NCI-H226 (cell line): Measurements from ENCODE around the gene CCDC40.

Source experiments
- DNase-seq: peaks from one replicate; pipeline ENCODE4 v3.0.0-alpha.2; 2015

Gene CCDC40

DNA sequence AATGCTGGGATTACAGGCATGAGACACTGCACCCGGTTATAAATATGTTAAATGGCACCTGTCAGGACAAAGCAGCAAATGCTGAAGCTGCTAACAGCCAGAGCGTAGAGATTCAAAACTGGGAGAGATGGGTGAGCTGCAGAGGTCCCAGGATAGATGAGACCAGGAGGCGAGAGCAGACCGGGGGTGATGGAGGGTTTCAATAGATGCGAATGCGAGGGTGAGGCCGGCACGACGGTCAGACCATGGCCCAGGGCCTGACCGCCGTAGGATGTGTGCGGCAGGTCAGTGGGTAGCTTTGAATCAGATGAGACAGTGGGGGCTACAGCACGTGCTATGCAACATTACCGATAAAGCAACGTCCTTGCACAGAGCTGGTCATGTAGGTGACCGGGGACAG, 14.3 kb downstream of the CCDC40 start:
- DNase-seq = no peak

DNA sequence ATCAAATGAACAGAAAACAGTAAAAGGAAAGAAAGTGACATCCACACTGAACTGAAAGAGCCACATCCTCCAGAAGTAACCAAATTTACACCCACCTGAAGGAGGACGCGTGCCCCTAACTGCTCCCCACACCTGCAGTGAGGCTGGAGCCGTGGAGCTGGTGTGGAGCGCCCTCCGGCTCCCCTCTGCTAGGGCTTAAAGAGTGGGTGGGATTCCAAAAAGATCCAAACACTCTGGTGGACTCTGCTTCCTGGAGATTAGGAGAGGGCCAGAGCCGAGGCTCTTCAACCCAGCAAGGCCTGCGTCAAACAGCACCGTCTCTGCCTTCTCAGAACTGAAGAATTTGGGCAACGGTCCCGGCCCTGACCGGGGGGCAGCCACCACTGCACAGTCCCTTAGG, 15.2 kb downstream of the CCDC40 start:
- DNase-seq = no peak

DNA sequence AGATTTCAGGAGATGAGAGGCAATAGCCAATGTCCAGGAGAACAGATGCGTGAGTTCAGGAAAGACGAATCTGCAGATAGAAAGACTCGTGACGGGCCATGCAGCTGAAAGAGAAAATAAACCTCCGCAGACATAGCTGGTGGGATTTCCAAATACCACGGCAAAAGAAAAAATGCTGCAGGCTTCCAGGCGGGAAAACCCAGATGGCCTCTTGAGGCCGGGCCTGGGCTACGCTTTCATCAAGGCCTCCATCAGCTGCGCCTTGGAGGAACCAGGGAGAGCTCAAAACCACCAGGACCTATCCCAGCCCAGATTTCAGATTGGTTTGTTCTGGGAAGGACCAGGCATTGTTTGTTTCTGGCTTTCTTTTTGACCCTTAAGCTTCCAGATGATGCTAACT, 16.7 kb downstream of the CCDC40 start:
- no peak for DNase-seq

DNA sequence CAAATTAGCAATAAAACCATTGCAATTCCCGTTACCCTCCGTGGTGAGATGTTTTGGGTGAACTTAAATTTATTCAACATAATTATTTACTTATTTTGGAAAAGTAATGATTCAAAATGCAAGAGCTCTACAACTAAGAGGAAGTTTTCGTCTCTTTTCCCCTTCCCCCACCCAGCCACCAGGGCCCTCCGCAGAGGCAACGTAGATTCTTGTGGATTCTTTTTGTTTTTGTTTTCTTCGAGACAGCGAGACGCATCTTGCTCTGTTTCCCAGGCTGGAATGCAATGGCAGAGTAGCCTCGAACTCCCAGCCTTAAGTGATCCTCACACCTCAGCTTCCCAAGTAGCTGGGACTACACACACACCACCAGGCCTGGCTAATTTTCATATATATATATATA, 19.2 kb downstream of the CCDC40 start:
- DNase-seq = no peak

DNA sequence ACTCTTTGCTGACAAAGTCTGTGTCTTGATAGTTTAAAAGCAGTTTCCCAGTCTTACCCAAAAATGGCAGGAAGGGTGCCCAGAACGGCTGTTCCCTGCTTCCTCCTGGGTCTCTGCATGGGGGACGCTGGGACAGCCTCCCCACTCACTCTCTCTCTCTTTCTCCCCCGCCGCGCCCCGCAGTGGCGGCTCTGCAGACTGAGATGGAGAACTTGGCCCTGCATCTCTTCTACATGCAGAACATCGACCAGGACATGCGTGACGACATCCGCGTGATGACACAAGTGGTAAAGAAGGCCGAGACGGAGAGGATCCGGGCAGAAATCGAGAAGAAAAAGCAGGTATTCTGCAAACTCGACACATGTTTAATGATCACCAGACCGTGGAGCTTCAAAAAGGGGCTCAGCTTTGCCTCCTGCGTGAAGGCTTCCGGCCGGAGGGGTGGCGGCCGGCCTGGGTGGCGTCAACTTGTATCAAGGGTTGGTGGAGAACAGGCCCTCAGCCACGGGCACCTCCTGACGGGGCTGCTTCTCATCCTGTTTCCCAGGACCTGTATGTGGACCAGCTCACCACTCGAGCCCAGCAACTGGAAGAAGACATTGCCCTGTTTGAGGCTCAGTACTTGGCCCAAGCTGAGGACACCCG, 22.0 kb downstream of the CCDC40 start:
- no peak for DNase-seq

DNA sequence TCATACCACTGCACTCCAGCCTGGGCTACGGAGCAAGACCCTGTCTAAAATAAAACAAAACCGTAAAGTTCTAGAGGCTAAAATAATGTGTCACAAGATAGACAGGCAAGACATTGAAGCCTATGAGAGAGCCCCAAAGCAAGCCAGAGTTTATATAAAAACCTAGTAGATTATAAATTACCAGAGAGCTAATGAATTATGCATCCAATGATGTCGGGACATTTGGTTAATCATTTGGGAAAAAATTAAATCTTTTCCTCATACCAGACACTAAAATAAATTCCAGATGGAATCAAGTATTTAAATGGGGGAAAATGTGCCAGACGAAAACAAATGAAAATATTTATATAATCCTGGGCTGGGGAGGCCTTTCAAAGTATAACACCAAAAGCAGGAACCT, 24.2 kb downstream of the CCDC40 start:
- no peak for DNase-seq

DNA sequence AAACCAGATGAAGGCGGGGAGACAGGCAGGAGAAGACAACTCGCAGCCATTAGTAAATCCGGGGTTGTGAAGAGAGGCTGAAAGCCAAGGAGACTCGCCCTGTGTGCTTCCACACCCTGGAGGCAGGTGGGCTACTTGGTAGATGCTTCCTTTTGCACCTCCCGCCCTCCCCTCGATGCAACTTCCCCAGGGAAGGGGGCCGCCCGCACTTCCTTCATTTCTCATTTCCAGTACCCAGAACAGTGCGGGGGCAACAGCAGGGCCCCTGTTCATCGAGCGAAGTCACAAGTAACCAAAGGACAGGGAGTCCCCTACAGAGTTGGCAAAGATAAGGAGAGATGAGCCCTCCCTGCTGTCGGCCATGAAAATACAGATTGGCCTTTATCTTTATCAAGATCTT, 25.0 kb downstream of the CCDC40 start:
- no peak for DNase-seq

DNA sequence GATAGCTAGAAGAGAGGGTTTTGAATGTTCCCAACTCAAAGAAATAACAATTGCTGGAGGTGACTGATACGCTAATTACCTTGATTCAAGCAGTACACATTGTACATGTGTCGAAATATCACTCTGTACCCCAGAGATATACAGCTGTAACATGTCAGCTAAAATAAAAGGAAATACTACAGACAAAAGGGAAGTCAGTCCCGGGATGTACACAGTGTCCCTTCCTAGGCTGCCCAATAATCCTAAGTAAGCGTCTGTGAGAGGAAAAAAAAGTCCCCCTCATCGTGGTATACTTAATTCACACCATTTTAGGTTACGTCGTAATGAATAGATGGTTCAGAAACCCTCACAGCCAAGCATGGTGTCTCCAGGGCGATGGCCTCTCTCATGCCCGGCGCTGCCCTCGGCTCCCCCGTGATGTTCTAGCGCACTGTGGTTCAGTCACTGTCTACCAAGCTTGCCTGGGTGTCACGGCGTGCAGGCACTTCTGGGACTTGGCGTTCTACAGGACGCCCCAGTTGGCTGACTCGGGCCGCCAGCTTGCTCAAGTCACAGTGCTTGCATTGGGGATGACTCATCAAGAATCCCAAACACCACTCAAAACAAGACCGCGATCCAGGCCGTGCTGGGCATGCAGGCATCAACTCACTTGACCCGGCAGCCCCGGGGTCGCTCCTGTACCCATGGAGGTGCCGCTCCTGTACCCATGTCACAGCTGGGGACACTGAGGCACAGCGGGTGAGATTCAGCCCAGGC, 27.6 kb downstream of the CCDC40 start:
- DNase-seq = no peak

DNA sequence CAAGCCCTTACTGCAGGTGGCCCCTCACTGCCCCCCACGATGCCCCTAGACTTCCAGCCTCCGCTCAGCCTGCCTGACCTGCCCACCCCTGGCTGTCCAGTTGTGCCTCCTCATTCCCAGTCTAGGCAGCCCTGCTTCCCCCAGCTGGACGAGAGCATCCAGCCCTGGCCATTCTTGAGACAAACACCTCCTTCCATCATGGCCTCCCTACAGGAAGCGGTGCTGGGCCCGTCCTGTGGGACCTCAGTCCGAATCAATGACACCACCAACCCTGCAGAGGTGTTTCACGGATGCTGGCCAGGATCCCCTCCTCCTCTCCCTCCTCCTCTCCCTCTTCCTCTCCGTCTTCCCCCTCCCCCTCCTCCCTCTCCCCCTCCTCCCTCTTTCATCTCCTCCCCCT, 28.3 kb downstream of the CCDC40 start:
- DNase-seq = no peak

DNA sequence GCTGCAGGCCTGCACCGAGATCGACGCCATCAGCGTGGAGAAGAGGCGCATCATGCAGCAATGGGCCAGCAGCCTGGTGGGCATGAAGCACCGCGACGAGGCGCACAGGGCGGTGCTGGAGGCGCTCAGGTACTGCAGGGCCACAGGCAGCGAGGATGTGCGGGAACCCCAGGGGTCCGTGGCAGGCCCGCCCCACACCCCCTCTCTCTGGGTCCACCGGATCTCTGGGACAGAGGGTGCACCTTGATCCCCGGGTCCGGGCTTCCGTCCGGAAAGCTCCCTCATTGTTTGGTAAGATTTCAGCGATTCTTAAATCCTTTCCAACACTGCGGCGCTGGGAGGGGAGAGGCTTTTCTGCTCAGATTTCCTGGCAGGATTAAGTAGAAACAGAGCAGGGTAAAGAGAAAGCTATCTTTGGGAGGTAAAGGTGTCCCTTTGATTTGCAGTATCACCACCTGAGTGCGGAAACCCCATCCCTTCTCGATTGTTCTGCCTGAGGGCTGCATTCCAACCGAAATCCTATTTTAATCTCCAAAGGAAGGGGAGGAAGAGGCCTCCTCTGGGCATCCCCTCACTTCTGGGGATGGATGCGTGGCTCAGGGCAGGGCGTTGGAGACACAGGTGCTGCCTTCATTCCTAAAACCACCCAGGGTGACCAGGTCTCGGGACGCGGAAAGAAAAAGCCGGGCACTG, 29.2 kb downstream of the CCDC40 start:
- DNase-seq = no peak

DNA sequence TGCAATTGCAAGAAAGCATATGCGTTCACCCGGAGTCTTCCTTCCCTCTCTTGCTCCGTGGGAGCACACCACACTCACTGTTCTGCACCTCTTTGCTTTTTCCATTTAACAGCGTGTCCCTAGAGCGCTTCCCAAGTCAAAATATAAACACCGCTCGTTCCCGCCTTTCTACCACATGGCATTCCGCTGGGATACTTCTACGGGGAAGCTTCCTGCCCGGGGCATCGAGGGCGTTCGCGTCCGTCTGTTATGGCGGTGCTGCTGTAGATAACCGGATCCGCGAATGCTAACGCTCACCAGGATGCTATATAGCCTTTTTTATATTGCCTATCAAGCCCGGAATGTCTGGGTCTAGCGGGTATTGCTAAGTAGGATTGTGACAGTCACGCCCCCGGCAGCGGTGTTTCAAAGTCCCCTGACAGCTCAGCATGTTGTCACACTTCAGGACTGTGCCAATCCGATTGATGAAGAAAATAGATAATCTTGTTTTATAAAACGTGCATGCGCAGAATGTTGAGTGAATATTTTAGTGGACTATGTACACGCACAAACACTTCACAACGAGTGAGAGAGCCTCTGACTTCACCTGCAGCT, 31.0 kb downstream of the CCDC40 start:
- DNase-seq = no peak

DNA sequence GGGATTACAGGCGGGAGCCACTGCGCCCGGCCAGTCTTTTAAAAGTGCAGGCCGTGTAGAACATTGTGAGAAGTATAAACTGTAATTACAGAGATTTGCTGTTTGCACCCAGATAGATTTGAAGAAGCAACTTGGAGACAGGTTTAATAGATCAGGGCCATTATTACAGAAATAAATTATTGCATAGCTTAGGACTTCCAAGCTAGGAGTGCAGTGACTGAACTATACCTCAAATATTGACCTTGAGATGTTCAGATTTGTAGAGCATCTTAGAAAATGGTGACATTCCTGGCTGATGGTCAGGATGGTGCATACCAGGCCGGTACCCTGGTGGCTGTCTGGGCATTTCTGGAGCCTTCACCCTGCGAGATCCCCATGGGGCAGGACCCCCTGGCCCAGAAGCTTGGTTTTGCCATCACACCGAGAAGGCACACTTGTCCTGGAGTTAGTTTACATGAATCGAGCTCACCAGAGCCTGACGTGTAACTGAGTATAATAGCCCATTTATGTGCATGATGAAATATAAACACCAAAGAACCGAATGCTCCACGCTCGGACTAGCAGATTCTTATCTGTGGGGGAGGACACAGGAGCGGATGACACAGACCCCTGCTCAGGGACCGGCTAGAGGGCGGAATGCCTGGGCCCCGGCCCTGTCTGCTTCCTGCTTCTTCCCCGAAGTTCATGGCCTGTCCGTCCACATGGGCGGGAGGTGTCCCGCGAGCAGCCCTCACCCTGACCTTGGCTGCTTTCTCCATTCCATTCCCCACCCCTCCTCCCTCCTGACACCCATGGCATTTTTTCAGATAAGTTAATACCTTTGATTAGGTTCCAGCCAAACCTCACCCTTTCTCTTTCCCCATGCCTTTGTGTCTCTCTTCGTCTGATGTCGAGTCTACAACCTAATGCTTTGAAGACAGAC, 32.1 kb downstream of the CCDC40 start:
- no peak for DNase-seq

DNA sequence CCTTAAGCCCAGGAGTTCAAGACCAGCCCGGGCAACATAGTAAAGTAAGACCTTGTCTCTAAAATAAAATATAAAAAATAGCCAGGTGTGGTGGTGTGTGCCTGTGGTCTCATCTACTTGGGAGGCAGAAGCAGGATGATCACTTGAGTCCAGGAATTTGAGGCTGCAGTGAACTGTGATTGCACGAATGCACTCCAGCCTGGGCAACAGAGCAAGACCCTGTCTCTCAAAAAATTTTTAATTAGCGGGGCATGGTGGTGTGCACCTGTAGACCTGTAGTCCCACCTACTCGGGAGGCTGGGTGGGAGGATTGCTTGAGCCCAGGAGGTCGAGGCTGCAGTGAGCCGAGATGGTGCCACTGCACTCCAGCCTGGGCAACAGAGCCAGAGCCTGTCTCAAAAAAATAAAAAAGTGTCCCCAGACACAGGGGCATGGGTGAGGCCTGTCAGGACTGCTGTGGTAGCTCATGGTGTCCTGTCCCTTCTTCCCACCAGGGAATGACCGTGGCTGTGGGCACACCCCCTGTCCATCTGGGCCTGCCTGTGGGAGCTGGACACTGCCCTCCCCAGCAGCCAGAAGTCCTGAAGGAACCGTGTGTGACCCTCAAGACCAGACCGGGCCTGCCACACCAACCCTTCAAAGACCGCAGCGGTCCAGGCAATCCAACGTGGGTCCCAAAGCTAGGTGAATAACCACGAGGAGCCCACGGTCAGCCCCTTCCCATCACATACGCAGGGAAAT, 34.1 kb downstream of the CCDC40 start:
- no peak for DNase-seq

DNA sequence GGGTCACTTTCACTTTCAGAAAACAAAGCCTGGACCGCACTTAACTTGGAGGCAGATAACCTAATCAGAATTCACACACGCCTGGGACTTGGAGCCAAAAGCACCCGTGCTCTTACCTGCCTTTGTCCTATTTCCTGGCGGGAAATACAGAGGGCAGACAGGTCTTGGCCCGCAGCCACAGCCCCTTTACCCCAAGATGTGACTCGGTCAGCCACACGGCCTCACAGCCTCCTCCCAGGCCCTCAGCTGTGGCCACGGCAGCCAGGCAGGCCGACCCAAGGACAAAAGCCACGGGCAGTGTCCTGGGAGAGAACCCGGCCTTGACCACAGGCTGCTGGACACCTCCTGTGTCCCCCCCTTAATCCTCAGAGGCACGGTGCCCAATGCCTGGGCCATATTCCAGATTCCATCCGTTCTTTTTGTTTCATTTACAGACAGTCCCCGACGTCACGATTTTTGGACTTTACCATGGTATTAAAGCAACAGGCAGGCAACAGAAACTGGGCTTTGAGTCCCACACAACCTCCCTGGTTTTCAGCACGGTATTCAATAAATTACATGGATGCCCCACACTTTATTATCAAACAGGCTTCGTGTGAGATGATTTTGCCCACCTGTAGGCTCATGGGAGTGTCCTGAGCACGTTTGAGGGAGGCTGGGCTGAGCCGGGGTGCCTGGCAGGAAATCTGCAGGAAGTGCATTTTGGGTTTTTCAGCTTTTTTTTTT, 34.8 kb downstream of the CCDC40 start:
- DNase-seq = no peak

DNA sequence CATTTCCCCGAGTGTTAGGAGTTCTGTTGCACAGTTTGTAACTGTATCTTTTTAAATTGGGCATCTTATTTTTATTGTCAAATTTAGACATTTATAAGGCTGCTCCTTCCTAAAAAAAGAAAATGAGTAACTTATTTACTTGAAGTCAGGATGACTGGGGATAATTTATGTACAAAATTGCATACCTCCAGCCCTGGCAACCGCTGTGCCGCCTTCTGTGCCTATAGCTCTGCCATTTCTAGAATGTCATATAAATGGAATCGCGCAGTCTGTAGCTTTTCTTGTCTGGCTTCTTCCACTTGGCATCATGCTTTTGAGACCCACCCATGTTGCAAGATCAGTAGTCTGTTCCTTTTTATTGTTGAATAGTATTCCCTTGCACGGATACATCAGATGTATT, 36.0 kb downstream of the CCDC40 start:
- no peak for DNase-seq

DNA sequence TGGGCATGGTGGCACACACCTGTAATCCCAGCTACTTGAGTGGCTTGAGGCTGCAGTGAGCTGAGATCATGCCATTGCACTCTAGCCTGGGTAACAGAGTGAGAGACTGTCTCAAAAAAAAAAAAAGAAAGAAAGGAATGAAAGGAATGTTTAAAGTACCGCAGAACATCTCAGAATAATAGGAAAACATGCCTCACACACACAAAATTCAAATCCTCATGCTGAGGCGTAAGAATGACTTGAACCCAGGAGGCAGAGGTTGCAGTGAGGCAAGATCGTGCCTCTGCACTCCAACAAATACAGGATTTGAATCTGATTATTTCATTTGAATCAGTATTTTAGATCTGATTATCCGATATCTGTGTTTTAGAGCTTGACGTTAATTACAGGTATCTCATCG, 43.6 kb downstream of the CCDC40 start:
- DNase-seq = no peak

DNA sequence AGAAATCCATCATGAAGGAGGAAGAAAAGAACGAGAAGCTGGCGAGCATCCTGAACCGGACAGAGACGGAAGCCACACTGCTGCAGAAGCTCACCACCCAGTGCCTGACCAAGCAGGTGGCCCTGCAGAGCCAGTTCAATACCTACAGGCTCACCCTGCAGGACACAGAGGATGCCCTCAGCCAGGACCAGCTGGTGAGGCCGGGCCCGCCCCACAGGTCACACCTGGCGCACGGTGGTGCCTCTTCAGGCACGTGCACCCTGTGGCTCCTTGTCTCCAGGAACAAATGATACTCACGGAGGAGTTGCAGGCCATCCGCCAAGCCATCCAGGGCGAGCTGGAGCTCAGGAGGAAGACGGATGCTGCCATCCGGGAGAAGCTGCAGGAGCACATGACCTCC, 45.2 kb downstream of the CCDC40 start:
- no peak for DNase-seq

DNA sequence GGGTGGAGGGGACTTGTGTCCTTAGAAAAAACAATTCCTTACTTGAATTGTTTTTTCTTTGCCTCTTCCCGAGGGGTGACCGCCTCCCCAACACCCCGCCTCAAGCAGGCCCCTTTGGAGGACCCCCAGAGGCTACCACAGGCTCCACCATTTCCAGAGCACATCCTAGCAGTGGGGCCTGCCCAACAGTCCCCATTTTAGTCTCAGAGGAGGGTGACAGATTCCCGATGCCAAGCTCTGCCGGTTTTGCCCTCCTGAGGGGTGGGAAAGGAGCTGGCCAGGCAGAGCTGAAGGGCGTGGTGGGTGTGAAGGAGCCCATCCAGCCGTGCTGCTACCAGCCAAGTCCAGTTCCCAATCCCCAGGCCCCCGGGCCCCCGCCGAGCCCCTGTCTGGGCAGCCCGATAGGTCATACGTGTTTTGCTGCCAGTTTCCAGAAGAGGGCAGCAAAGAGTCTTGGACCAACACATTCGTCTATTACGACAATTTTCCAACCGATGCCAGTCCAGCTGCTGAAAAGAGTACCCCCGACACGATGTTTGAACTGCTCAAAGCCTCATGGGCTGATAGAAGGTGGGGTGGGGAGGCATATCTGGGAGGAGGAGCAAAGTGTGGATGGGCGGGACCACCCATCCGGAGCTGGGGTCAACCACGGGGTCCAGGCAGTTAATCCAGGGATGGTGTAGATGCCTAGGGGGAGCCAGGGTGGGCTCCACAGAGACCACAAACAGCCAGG, 46.1 kb downstream of the CCDC40 start:
- no peak for DNase-seq

DNA sequence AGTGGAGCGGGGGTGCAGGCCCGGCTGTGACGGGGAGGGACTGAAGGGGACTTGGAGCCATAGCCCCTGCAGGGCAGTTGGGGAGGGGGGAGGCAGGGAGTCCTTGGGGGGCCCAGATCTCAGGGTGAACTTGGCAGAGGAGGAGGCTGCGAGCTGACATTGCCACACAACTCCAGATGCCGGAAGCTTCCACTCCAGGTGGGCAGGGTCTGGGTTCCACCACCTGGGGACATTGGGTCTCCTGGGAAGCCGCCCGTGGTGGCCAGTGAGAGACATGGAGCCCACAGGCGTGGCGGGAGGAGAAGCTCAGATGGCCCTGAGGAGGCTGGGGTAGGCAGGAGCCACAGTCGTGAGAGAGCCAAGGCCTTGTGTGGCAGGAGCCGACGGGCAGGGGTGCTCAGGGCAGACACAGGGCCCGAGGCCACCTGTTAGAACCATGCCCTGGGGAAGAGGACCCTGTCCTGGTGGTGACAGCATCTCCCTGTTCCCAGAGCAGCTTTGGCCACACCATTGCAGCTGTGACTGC, 46.8 kb downstream of the CCDC40 start:
- no peak for DNase-seq

DNA sequence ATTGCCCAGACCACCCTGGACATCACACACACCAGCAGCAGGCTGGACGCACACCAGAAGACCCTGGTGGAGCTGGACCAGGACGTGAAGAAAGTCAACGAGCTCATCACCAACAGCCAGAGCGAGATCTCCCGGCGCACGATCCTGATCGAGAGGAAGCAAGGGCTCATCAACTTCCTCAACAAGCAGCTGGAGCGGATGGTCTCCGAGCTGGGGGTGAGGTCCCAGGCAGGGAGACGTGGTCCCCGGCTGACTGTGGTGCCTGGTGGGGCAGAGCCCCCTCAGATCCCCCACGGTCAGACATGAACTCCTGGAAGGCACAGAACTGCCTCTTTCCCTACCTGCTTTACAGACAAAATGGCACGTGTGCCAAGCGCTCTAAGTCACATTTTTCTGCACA, 48.3 kb downstream of the CCDC40 start:
- DNase-seq = no peak
